HG02588 (cell line): ENCODE results near the gene USP12.

Experiments used
- ATAC-seq: cut with Tn5 transposase; IDR thresholded peaks from one replicate; pipeline ENCODE4 v1.9.1; 2021; ENCODE audit warnings: mild to moderate bottlenecking, moderate library complexity; ENCODE audit not compliant: unreplicated experiment

USP12 gene

DNA sequence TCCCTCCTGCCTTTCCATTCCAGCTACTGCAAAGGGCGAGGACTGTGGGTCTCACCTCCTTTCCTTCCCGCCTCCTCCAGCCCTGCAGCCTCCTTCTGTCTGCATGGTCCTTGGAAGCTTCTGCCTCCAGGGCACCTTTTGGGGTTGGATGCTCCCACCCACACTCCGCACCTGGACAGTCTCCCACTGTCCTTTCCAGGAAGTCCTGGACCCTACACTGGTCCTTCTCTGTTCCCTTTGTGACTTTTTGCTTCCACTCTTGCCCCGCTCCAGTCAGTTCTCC lies 130.8 kb downstream of the USP12 start:
- ATAC-seq = no peak

DNA sequence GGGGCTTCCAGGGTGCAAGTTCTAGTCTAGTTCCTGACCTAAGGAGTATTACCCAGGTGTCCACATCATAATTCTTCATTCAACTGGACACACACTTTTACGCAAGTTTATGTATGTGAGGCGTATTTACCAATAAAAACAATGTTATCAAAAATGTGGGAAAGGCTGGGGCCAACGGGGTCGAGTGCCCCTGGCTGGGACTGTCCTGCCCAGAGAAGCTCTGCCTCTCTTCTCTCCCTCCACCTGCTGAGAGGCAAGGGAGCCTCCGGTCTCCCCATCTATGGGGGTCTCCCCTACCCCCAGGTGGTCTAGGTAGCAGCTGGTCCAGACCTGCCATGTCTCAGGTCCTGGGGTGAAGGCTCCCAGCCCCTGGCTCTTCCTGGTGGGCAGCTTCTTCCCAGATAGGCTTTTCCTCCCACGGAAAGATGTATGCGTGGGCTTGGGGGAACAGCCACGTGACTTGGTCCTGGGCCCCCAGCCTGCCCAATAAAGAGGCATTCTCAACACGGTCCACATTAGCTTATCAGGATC lies 132.4 kb downstream of the USP12 start:
- no peak for ATAC-seq

GRCh38 chr13:27038323-27038722 lies 133.3 kb downstream of the USP12 start:
- no peak for ATAC-seq

- ATAC-seq = no peak
Observed at GRCh38 chr13:27037571-27037970, 134.0 kb downstream of the USP12 start.

DNA sequence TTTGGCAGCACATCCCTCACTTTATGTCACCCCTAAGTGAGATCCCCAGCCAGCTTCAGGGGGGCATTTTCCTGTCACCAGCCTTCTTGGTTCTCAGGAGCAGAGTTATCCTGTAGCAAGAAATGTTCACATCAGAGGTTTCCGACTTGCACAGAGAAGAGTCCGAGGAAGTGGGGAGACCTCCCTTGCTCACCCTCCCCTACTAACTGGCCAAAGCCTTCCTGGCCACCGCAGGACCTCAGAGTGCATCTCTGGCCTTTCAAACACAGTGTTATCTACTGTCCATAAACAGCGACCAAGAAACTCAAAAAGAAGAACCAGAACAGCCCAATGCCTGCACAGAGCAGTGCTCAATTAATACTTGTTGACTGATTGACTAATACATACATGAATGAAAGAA lies 134.4 kb downstream of the USP12 start:
- no peak for ATAC-seq

DNA sequence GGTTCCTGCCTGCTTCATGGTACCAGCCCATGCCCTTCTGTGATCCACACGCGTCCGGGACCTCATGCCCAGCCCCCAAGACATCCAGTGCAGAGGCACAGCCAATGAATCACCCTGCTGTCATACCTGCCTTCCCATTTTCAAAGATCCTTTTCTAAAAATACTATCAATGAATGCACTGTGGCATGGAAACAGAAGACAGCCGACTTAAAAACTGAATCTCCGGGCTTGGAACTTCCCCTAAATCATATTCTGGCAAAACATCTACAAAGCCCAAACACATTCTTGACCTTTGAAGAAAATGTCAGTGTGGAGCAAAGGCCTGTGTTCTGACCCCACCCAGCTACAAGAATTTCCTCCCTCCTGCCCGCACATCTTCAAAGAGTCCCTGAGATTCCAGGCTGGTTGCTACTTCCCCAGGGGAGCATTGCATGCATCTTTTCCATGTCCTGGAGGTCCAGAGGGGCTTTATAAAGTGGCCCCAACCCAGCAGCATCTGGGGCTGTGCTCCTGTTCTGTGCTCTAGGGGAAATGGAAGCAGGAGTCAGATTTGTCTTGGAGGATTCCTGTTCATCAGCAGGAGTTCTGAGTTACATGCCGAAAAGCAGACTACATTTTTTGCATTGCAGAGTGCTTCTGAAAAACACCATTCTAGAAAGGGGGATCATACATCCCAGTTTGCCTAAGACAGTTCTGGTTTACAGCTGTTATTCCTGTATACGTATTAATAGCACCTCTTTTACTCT lies 135.2 kb downstream of the USP12 start:
- ATAC-seq = no peak

DNA sequence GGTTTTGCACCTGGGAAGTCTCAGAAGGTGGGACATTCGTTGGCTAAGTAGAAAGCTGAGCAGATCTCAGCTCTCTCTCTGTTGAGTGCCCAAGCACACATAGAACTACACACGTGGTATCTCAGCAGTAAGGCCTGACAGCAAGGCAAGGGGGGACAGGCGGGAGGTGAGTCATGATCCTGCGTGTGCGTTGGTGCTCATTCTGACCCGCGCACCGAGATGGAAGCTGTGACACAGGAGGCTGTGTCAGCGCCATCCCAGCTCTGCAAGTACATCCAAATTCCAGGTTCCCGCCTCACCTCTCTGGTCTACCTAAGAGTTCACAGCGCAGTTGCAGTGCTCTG lies 135.7 kb downstream of the USP12 start:
- no peak for ATAC-seq

DNA sequence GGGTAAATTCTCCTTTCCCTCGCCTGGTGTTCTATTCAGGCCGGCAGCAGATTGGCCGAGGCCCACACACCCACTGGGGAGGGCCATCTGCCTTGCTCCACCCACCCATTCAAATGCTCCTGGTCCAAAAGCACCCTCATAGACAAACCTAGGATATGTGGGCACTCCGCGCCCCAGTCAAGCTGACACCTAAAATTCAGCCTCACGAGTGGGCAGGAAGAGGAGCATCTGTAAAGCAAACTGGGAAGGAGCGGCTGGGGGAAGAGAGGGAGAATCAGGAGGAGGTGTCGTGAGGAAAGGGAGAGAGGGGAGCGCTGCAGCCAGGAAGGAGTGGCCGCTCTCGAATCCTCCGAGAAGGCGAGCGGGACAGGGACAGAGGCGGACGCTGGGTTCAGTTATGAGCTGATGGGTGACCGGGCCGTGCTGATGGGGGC lies 136.9 kb downstream of the USP12 start:
- ATAC-seq = no peak

DNA sequence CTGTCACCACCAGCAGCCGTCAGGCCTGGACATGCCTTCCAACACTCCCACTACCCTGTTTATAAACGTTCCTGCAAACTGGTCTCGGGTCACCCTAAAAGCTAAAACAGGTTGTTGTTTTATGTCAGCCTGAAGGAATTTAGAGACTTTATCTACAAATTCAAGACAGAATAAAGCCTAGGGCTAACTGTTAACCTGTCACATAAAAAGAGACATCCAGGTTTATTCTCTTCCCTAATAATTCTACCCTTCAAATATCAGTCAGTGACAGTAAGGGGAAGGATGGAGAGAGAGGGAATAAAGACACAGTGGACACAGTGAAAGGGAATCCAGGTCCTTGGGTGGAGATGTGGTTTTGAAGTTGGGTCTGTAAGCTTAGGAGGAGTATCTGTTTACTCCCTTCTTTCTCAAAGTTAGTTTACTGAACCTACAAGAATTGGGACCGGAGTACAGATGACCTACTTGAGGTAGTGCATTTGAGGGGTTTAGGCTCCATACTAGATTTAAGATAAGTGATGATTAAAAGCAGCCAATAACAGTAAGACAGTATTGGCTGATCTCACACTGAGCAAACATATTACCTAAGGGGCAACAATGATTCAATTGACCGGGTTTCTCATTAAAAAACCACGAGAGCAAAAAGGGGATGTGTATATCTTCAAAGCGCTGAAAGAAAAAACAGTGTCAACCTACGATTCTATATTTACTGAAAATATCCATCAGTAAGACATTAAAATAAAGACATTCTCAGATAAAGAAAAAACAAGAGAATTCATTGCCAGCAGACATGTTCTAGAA lies 142.7 kb downstream of the USP12 start:
- no peak for ATAC-seq

GRCh38 chr13:27027086-27027667 lies 144.4 kb downstream of the USP12 start:
- no peak for ATAC-seq

GRCh38 chr13:27026396-27026795 lies 145.2 kb downstream of the USP12 start:
- no peak for ATAC-seq

GRCh38 chr13:27024776-27025492 lies 146.7 kb downstream of the USP12 start:
- ATAC-seq = no peak

- no peak for ATAC-seq
Observed at GRCh38 chr13:27024074-27024461, 147.5 kb downstream of the USP12 start.

DNA sequence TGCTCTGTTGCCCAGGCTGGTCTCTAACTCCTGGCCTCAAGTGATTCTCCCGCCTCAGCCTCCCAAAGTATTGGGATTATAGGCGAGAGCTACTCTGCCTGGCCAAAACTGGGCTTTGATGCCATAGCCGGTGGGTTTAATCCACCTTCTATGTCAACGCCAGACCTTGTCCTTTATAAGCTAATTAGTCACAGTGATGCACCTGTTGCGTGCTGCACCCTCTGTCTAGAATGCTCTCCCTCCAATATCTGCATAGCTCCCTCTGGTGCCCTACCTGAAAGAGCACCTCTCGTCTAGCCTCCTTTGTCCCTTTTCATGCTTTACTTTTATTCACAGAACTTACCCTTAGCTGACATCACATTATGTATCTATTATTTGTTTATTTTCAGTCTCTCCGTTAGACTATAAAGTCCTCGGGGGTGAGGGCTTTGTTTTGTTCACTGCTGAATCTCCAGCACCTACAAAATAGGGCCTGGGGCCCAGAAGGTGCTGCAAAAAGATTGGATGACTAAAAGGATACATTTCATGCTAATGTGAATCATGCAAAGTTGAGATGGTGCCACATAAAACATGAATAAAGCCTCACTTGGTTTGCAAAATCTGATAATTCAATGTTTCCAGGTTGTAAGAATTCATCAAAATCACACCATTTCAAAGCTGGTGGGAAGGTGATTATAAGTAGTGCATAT lies 148.1 kb downstream of the USP12 start:
- no peak for ATAC-seq

DNA sequence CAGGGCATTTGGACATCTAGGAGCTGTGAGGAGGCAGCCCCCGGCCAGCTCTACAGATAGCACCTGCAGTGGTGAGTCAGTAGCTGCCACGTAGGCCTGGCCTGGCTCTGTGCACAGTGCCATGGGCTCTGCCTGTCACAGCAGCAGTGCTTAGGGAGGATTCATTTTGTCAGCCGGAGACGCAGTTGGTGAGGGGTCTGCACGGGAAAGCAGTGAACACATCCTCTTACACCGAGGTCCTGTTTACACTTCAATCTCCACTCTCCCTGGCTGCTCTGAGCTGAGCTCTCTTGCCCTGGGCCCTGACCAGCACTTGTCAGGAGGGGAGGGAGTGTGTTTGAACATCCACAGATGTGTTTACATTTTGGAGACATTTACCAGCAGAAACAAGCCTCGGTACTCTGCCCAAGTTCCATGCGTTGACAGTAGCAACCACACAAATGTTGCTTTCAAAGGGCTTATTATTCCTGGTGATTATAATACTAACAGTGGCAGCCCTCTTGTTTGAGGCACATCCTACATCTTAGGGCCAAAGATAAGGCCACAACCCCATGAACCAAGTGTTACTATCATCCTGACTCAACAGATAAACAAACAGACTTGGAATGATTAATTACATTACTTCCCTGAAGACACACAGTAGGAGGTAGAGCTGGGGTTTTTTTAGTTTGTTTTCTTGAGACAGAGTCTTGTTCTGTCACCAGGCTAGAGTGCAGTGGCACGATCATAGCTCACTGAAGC lies 148.9 kb downstream of the USP12 start:
- no peak for ATAC-seq

DNA sequence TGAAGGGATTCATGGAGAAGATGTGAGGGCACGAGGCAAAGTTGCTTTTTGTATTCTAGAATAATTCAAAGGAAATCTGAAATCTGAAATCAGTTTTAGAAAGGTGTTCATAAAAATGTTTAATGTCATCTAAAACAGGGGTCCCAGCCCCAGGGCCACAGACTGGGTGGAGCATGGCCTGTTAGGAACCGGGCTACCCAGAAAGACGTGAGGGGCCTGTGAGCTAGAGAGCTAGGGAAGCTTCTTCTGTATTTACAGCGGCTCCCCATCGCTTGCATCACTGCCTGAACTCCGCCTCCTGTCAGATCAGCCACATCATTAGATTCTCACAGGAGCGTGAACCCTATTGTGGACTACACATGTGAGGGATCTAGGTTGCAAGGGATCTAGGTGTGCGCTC lies 151.2 kb downstream of the USP12 start:
- ATAC-seq = no peak

DNA sequence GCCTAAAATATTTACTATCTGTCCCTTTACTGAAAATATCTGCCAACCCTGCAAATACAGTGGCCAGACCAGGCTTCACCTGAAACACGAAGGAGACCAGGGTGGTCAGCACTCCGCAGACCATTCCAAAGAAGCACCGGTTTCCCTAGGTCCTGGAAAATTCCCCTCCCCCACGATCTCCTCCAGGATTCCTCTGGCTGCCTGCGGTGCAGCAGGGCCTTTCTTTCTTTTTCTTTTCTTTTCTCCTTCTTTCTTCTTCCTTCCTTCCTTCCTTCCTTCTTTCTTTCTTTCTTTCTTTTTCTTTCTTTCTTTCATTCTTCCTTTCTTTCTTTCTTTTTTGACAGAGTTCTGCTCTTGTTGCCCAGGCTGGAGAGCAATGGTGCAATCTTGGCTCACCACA lies 152.7 kb downstream of the USP12 start:
- no peak for ATAC-seq

GRCh38 chr13:27018344-27018861 lies 153.2 kb downstream of the USP12 start:
- no peak for ATAC-seq

DNA sequence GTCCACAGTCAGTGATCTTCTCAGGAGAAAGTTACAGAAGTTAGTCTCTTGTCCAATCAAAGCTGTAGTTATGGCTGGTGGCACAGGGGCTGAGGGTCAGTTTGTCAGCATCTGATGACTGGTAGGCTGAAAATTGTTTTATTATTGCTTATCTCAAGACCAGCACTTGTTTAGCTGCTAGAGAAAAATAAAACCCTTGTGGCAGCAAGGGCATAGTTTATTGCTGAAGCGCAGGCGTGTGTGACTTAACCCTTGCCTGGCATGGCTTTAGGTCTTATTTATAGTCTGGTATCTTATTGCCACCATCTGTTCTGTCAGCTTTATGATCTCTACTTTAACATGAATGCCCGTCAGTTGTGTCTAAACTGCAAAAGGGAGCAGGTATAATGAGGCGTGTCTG lies 154.7 kb downstream of the USP12 start:
- no peak for ATAC-seq
